Endothelial cell (in vitro differentiated cells): ENCODE data around the gene UTRN. TPM values are rescaled to one million over a fixed set of nuclear protein-coding genes. Genes with fewer than 3 reads are reported as not detected.
A peak's percentile ranks its signal among the peaks of the same experiment; 100 is the strongest.

Experiments used
- DNase-seq: peaks from one replicate; pipeline ENCODE4 v3.0.0; 2021; ENCODE audit warnings: low spot score
- H3K27ac Mint-ChIP-seq: one replicate; pipeline ENCODE4 v1.8.0; 2021; ENCODE audit warnings: mixed read lengths, inconsistent platforms; ENCODE audit not compliant: unreplicated experiment
- H3K27me3 Mint-ChIP-seq: one replicate; pipeline ENCODE4 v1.8.0; 2021; ENCODE audit warnings: mild to moderate bottlenecking, moderate library complexity, mixed read lengths, inconsistent platforms; ENCODE audit not compliant: unreplicated experiment
- H3K36me3 Mint-ChIP-seq: one replicate; pipeline ENCODE4 v1.8.0; 2021; ENCODE audit warnings: mild to moderate bottlenecking, low read depth, mixed read lengths, inconsistent platforms; ENCODE audit not compliant: unreplicated experiment
- H3K4me1 Mint-ChIP-seq: one replicate; pipeline ENCODE4 v1.8.0; 2021; ENCODE audit warnings: mild to moderate bottlenecking, mixed read lengths, inconsistent platforms; ENCODE audit not compliant: unreplicated experiment
- H3K4me3 Mint-ChIP-seq: one replicate; pipeline ENCODE4 v1.8.0; 2021; ENCODE audit warnings: mild to moderate bottlenecking, mixed read lengths, inconsistent platforms; ENCODE audit not compliant: unreplicated experiment
- H3K9me3 Mint-ChIP-seq: one replicate; pipeline ENCODE4 v1.8.0; 2021; ENCODE audit warnings: mixed read lengths, inconsistent platforms; ENCODE audit not compliant: unreplicated experiment
- total RNA-seq: library from RNA; stranded (reverse); fragmentation: NEBNext Ultra II Directional; extraction: Animal tissue kit (Norgen Biotek cat#: 25700); gene quantifications from one replicate; pipeline ENCODE4 v1.2.1, GENCODE V29; 2021; ENCODE audit not compliant: unreplicated experiment
- TF ChIP-seq, protein P1 (sequence below): fragments of 200-600 bp; sonication (generic); IDR thresholded peaks from one replicate; pipeline ENCODE4 v1.5.0; 2021; ENCODE audit warnings: antibody characterized with exemption; ENCODE audit not compliant: unreplicated experiment

The UTRN gene
- total RNA-seq, 1 donor from 2014 or later, result 164 TPM

DNA sequence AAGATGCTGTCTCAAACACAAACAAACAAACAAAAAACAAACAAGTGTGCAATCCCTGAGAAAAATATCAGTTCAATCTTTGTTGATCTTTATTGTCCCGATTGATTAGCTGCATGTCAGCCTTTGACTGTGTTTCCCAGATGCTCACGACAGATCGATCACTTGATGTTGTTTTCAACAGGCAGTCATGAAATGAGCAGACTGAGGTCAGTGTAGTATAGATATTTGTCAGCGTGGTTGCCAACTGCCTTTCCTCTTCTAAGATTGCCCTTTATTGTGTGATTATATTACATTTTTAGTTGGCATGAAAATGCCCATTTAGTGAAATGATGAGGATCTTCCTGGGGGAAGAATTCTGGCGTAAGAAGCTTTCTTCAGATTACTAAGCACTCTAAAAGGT, 25.6 kb downstream of the UTRN start:
- no peaks in the 10 kb centered on the region for H3K9me3 Mint-ChIP-seq
- H3K27ac Mint-ChIP-seq, result no peak overlapping the region
- no peak overlapping the region for H3K4me3 Mint-ChIP-seq
- no peak for DNase-seq
- H3K27me3 Mint-ChIP-seq, result no peaks in the 10 kb centered on the region
- peaks cover 13% of the 10 kb centered on the region for H3K4me1 Mint-ChIP-seq
- TF ChIP-seq, protein P1, sequence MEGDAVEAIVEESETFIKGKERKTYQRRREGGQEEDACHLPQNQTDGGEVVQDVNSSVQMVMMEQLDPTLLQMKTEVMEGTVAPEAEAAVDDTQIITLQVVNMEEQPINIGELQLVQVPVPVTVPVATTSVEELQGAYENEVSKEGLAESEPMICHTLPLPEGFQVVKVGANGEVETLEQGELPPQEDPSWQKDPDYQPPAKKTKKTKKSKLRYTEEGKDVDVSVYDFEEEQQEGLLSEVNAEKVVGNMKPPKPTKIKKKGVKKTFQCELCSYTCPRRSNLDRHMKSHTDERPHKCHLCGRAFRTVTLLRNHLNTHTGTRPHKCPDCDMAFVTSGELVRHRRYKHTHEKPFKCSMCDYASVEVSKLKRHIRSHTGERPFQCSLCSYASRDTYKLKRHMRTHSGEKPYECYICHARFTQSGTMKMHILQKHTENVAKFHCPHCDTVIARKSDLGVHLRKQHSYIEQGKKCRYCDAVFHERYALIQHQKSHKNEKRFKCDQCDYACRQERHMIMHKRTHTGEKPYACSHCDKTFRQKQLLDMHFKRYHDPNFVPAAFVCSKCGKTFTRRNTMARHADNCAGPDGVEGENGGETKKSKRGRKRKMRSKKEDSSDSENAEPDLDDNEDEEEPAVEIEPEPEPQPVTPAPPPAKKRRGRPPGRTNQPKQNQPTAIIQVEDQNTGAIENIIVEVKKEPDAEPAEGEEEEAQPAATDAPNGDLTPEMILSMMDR, result no peak
- peaks cover 19% of the 10 kb centered on the region for H3K36me3 Mint-ChIP-seq

DNA sequence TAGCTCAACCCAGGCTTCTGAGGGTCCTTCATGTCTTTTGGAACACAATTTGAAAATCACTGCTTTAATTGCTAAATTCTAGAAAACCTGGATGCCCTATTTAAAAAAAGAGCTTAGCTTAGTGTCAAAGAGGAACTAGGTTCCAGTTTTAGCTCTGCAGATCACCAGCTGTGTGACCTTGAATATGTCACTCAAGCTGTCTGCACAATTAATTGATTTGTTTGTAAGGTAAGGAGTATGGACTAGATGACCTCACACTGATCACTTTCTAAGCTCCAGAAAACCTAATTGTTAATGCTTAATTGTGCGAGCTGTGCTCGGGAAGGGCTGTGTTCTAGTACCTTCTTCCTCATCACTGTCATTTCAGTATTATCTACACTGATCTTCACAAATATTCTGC, 26.2 kb downstream of the UTRN start:
- H3K4me3 Mint-ChIP-seq, result no peak overlapping the region
- H3K27me3 Mint-ChIP-seq, result no peaks in the 10 kb centered on the region
- TF ChIP-seq, protein P1, result no peak
- H3K36me3 Mint-ChIP-seq, result peaks cover 19% of the 10 kb centered on the region
- no peaks in the 10 kb centered on the region for H3K9me3 Mint-ChIP-seq
- H3K4me1 Mint-ChIP-seq, result peaks cover 19% of the 10 kb centered on the region
- no peak for DNase-seq
- H3K27ac Mint-ChIP-seq, result no peak overlapping the region

DNA sequence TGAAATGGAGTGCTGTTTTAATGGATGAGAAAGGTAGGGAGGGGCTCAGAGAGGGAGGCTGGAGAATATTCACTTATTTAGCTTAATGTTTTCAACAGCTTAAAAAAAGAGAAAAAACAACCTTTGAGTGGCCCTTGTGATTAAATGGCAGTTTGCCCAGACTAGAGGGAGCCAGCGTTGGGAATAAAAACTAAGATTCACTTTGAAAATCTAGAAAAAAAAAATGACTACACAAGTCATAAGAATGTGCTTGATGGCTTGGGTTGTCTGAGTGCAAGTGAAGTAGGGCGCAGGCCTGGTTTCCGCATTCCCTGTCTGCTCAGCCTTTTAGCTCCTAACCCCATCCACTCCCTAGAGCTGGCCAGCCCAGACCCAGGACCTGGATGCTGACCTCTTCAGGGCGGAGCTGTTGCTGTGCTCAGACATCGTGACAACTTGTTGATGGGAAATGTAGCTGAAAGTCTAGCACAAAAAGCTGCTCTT, 28.9 kb downstream of the UTRN start:
- no peak for DNase-seq
- Mint-ChIP-seq H3K9me3 (no peaks in the 10 kb centered on the region), H3K4me1 (peaks cover 31% of the 10 kb centered on the region), H3K27me3 (no peaks in the 10 kb centered on the region), H3K27ac (no peak overlapping the region), H3K4me3 (no peak overlapping the region), H3K36me3 (peaks cover 12% of the 10 kb centered on the region)
- TF ChIP-seq, protein P1, result no peak

DNA sequence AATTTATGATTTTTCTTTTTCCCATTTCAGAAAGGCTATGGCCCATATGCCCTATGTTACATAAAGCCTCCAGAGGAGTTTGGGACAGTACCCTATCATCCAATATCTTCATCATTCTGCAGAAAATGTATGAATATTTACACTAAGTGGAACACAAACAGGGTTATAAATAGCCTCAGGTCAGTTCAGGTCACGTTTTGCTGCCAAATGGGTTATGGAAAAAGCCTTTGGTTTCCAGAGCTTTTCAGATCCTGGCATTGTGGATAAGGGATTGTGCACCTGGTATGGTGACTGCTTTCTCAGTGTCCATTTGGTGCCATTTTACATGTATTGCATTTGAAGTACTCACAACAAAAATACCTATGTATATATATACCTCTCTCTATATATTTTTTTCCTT, 29.4 kb downstream of the UTRN start:
- no peak for DNase-seq
- Mint-ChIP-seq H3K27me3 (no peaks in the 10 kb centered on the region), H3K27ac (no peak overlapping the region), H3K9me3 (no peaks in the 10 kb centered on the region), H3K4me3 (no peak overlapping the region), H3K36me3 (peaks cover 9% of the 10 kb centered on the region), H3K4me1 (peaks cover 33% of the 10 kb centered on the region)
- TF ChIP-seq, protein P1, result no peak

DNA sequence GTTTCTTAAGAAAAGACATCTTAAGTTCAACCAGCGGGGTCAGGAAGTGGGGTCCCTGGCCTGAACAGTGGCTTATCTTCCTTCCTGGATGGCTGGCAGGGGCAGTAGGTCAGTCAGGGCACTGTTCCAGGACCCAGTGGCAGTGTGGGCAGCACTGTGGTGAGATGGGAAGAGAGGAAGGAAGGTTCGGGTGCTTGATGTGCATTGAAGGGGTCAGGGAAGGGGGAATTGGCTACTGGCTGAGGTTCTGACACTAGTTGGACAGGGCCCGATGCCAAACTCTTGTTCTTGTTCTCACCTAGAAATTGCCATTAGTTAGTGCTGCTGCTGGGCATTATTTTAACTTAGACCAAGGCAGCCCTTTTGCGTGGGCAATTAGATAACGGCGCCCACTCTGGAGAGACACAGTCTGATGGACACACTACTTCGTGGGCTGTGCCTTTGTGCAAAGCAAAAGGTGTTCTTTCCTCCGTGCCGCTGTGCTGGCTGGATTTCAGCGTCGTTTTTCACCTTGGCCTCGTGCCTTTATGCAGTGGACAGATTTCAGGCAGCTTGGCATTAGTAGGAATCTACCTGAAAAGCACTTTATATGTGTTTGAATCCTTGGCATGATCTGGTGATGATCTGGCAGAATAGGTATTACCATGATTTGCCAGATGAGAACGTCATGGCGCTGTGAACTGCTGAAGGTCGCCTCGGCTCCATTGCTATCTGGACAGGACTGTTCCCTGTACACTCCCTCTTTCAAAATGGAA, 30.3 kb downstream of the UTRN start:
- Mint-ChIP-seq H3K27me3 (no peaks in the 10 kb centered on the region), H3K9me3 (no peaks in the 10 kb centered on the region), H3K4me1 (peaks cover 34% of the 10 kb centered on the region), H3K4me3 (peak overlapping the region; percentile 64), H3K27ac (no peak overlapping the region), H3K36me3 (peaks cover 4% of the 10 kb centered on the region)
- TF ChIP-seq, protein P1, result no peak
- no peak for DNase-seq
